CD14-positive monocyte (primary cell): ENCODE data around the gene USP11. TPM values are rescaled to one million over a fixed set of nuclear protein-coding genes. Genes with fewer than 3 reads are reported as not detected.

Experiments
- DNase-seq, 3 donors: peaks; one replicate each; pipeline ENCODE4 v3.0.0-alpha.2; 2011 to 2022
- H2AFZ ChIP-seq: 2 replicates; pipeline ENCODE4 v1.6.0; 2012; ENCODE audit warnings: mild to moderate bottlenecking, low read depth, low read length, inconsistent platforms; ENCODE audit not compliant: insufficient read depth, poor library complexity, severe bottlenecking
- H3K27ac ChIP-seq, 2 donors: 1 replicate in 1 of 2; 2 replicates in 1 of 2; pipeline ENCODE4 v1.5.1; 2012 to 2013; ENCODE audit warnings: low read length in 2 of 2, control low read depth in 1 of 2, inconsistent platforms in 1 of 2, low read depth in 1 of 2, mild to moderate bottlenecking in 1 of 2
- H3K27me3 ChIP-seq, 2 donors: one replicate each; pipeline versions ENCODE4 v1.6.0 to v1.6.1; 2011 to 2013; ENCODE audit warnings: low read length in 2 of 2; ENCODE audit not compliant: control insufficient read depth in 2 of 2, insufficient read depth in 2 of 2
- H3K36me3 ChIP-seq, 2 donors: replicated peaks in 1 of 2; 1 replicate in 1 of 2; 2 replicates in 1 of 2; pipeline versions ENCODE4 v1.5.1 to v1.6.1; 2012 to 2013; ENCODE audit warnings: low read length in 2 of 2, control low read depth in 1 of 2, inconsistent platforms in 1 of 2, mild to moderate bottlenecking in 1 of 2; ENCODE audit not compliant: insufficient read depth in 2 of 2, control insufficient read depth in 1 of 2
- H3K4me1 ChIP-seq, 2 donors: 1 replicate in 1 of 2; 2 replicates in 1 of 2; pipeline versions ENCODE4 v1.5.1 to v1.6.1; 2012 to 2013; ENCODE audit warnings: low read length in 2 of 2, control low read depth in 1 of 2, inconsistent platforms in 1 of 2, mild to moderate bottlenecking in 1 of 2, moderate library complexity in 1 of 2; ENCODE audit not compliant: insufficient read depth in 2 of 2, control insufficient read depth in 1 of 2
- H3K4me2 ChIP-seq: replicated peaks from 2 replicates; pipeline ENCODE3; 2012; ENCODE audit warnings: low read length, moderate library complexity, mild to moderate bottlenecking; ENCODE audit not compliant: poor library complexity, severe bottlenecking; ENCODE audit errors: extremely low read depth
- H3K4me3 ChIP-seq, 3 experiments: fragments of 200-600 bp in 1 of 3; sonication (generic) in 1 of 3; replicated peaks in 1 of 3; 1 replicate in 2 of 3; 2 replicates in 1 of 3; pipeline ENCODE4 v1.5.1; 2011 to 2013; ENCODE audit warnings: low read length in 3 of 3, mild to moderate bottlenecking in 3 of 3, control low read depth in 2 of 3, low read depth in 2 of 3, inconsistent platforms in 1 of 3, moderate library complexity in 1 of 3
- H3K79me2 ChIP-seq: 2 replicates; pipeline ENCODE4 v1.6.0; 2012; ENCODE audit warnings: mild to moderate bottlenecking, control low read depth, inconsistent platforms, low read length, moderate library complexity; ENCODE audit not compliant: insufficient read depth
- H3K9ac ChIP-seq: 2 replicates; pipeline ENCODE4 v1.6.0; 2017; ENCODE audit warnings: low read length, mild to moderate bottlenecking; ENCODE audit not compliant: insufficient read depth, poor library complexity, severe bottlenecking
- H3K9me3 ChIP-seq, 2 donors: replicated peaks in 1 of 2; 1 replicate in 1 of 2; 2 replicates in 1 of 2; pipeline versions ENCODE4 v1.5.1 to v1.6.1; 2012 to 2013; ENCODE audit warnings: low read length in 2 of 2, control low read depth in 1 of 2; ENCODE audit not compliant: control insufficient read depth in 1 of 2, insufficient read depth in 1 of 2
- H4K20me1 ChIP-seq: 2 replicates; pipeline ENCODE4 v1.6.0; 2012; ENCODE audit warnings: mild to moderate bottlenecking, low read length, control low read depth, moderate library complexity; ENCODE audit not compliant: insufficient read depth
- H3K27ac Mint-ChIP-seq, 7 donors: one replicate each; pipeline ENCODE4 v1.8.0; 2020; ENCODE audit warnings: mild to moderate bottlenecking in 7 of 7, mixed read lengths in 7 of 7, moderate library complexity in 6 of 7, inconsistent platforms in 2 of 7
- H3K27me3 Mint-ChIP-seq, 3 donors: one replicate each; pipeline ENCODE4 v1.8.0; 2021 to 2022; ENCODE audit warnings: low read depth in 3 of 3, mild to moderate bottlenecking in 3 of 3, mixed read lengths in 3 of 3, moderate library complexity in 3 of 3, inconsistent platforms in 1 of 3
- H3K36me3 Mint-ChIP-seq, 2 donors: one replicate each; pipeline ENCODE4 v1.8.0; 2020; ENCODE audit warnings: mixed read lengths in 2 of 2, inconsistent platforms in 1 of 2, mild to moderate bottlenecking in 1 of 2
- H3K4me1 Mint-ChIP-seq: one replicate; pipeline ENCODE4 v1.8.0; 2020; ENCODE audit warnings: mild to moderate bottlenecking, mixed read lengths
- H3K4me3 Mint-ChIP-seq, 2 donors: one replicate each; pipeline ENCODE4 v1.8.0; 2020; ENCODE audit warnings: mild to moderate bottlenecking in 2 of 2, mixed read lengths in 2 of 2, moderate library complexity in 1 of 2
- H3K9me3 Mint-ChIP-seq, 7 donors: one replicate each; pipeline ENCODE4 v1.8.0; 2020 to 2022; ENCODE audit warnings: mixed read lengths in 7 of 7, mild to moderate bottlenecking in 6 of 7, moderate library complexity in 6 of 7, inconsistent platforms in 2 of 7
- CTCF ChIP-seq: fragments of 200-600 bp; IDR thresholded peaks from one replicate; pipeline ENCODE4 v1.8.0; 2022; ENCODE audit warnings: antibody characterized with exemption, mild to moderate bottlenecking
- WGBS: methylation state at CpG from one replicate; pipeline ENCODE4 v1.1.5; 2013; ENCODE audit warnings: missing lambda C conversion rate; ENCODE audit not compliant: insufficient coverage; 5-methylcytosine and 5-hydroxymethylcytosine counted together
- intact Hi-C, 2 donors: fragments of 100-400 bp; cut with micrococcal nuclease; formaldehyde crosslinking; loops; one replicate each; pipeline versions ENCODE4 v1.15.0 to v1.15.1; 2023
- polyA plus RNA-seq, 3 donors: library from polyadenylated mRNA; depleted of rRNA in 1 of 3; unstranded in 2 of 3; stranded (reverse) in 1 of 3; fragments of 300-500 nt in 2 of 3; fragments of >200 nt in 1 of 3; fragmentation: Illumina TruSeq in 2 of 3; gene quantifications; 1 replicate in 2 of 3; 2 replicates in 1 of 3; pipeline ENCODE4 v1.2.3, GENCODE V29; 2012 to 2021

Gene USP11
- polyA plus RNA-seq, 3 donors: 6.7 to 9.7 (median 8.8) TPM

GRCh38 chrX:47229427-47229826, 3.4 kb upstream of the USP11 start:
- intact Hi-C loops: no loop called here
- H3K4me1 ChIP-seq: peaks cover 8 to 14% of the 10 kb centered on the region in 2 donors
- H3K9ac ChIP-seq: no peak overlapping the region
- H3K27me3 ChIP-seq: peaks cover 0 to 7% of the 10 kb centered on the region in 2 donors
- H3K79me2 ChIP-seq: peaks cover 8% of the 10 kb centered on the region
- peaks cover 0 to 61% (median 0%) of the 10 kb centered on the region in 3 donors for H3K27me3 Mint-ChIP-seq
- H3K27ac ChIP-seq: no peak overlapping the region
- no peaks in the 10 kb centered on the region for H3K9me3 ChIP-seq
- no peak overlapping the region for H3K4me3 ChIP-seq
- no peak overlapping the region for H3K4me3 Mint-ChIP-seq
- no peak overlapping the region for H3K4me2 ChIP-seq
- H4K20me1 ChIP-seq: peaks cover 5% of the 10 kb centered on the region
- H3K9me3 Mint-ChIP-seq: peaks cover 0 to 14% (median 3%) of the 10 kb centered on the region in 7 donors
- peaks cover 1% of the 10 kb centered on the region for H3K4me1 Mint-ChIP-seq
- peaks cover 36 to 63% of the 10 kb centered on the region in 2 donors for H3K36me3 Mint-ChIP-seq
- H3K27ac Mint-ChIP-seq: no peak overlapping the region
- no peak for DNase-seq
- no CpG with 5 or more reads among the region's 6 CpGs for WGBS
- H3K36me3 ChIP-seq: peaks cover 31 to 45% of the 10 kb centered on the region in 2 donors
- no peak overlapping the region for H2AFZ ChIP-seq
- TF ChIP-seq CTCF: no peak

- Histone ChIP-seq H3K27me3 (peaks cover 0 to 11% of the 10 kb centered on the region in 2 donors), H3K4me3 (no peak overlapping the region), H4K20me1 (peaks cover 5% of the 10 kb centered on the region), H3K36me3 (peaks cover 24 to 36% of the 10 kb centered on the region in 2 donors), H3K4me1 (peaks cover 8 to 14% of the 10 kb centered on the region in 2 donors), H3K9ac (no peak overlapping the region), H3K27ac (no peak overlapping the region), H3K4me2 (no peak overlapping the region), H3K9me3 (no peaks in the 10 kb centered on the region), H2AFZ (no peak overlapping the region), H3K79me2 (peaks cover 10% of the 10 kb centered on the region)
- Mint-ChIP-seq H3K4me3 (no peak overlapping the region), H3K36me3 (peaks cover 27 to 54% of the 10 kb centered on the region in 2 donors), H3K9me3 (peaks cover 0 to 14% (median 3%) of the 10 kb centered on the region in 7 donors), H3K27me3 (peaks cover 0 to 61% (median 0%) of the 10 kb centered on the region in 3 donors), H3K27ac (peak overlapping the region in 5 of 7 donors; percentile 33 to 68 (median 46)), H3K4me1 (peaks cover 2% of the 10 kb centered on the region)
- 80% methylated on average over 1 of the region's 5 CpGs for WGBS
- intact Hi-C loops: no loop called here
- no peak for DNase-seq
- TF ChIP-seq CTCF: no peak
Observed at GRCh38 chrX:47230136-47230868, 2.5 kb upstream of the USP11 start.
